ENCODE results near the gene PRR11.

DNA sequence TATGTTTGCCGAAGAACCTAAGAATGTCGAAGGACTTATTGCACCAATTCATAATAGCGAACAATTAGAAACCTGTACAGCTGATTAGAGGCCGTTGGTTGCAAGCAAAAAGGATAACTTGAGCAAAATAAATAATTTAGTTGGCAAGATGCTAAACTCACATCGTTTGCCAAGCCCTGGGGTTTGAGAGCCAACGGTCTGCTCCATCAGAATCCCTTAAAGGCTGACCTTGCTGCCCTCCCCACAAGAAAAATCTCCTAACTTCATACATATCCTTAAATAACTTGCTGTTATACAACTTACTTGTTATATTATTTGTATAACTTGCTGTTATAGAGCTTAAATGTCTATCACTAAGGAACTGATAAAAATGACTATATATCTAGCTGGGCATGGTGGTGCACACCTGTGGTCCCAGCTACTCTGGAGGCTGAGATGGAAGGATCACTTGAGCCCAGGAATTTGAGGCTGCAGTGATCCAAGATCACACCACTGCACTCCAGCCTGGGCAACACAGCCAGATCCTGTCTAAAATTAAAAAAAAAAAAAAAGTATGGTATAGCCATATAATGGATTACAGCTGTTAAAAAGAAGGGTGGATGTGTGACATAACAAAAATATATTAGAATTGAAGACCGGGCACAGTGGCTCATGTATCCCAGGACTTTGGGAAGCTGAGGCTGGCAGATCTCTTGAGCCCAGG is 47.0 kb upstream of the PRR11 start:
- TF ChIP-seq, protein P1, sequence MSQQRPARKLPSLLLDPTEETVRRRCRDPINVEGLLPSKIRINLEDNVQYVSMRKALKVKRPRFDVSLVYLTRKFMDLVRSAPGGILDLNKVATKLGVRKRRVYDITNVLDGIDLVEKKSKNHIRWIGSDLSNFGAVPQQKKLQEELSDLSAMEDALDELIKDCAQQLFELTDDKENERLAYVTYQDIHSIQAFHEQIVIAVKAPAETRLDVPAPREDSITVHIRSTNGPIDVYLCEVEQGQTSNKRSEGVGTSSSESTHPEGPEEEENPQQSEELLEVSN (IDR thresholded peaks at IDR 0.05) = no peak
- no peak for TF ChIP-seq TEAD4 (IDR thresholded peaks at IDR 0.05; ENCODE audit: low read depth, low read length)
- no peak for TF ChIP-seq SP2 (IDR thresholded peaks at IDR 0.05; ENCODE audit: low read length)
- TF ChIP-seq RAD21 (IDR thresholded peaks at IDR 0.05 in 1 of 2, conservative IDR thresholded peaks at IDR 0.05 in 1 of 2; ENCODE audit: low read depth in 2 of 2, low read length in 2 of 2) = no peak

Measured in H1 (cell line).